Uterus (tissue), 2 donors: ENCODE measurements around the gene PURB.

Experiments used
- CTCF ChIP-seq, 4 experiments: fragments of 200-600 bp in 2 of 4; fragments of 450-650 bp in 2 of 4; sonication (generic) in 2 of 4; IDR thresholded peaks; one replicate each; pipeline ENCODE4 v1.5.1; 2016 to 2019; ENCODE audit warnings: antibody characterized with exemption in 4 of 4, mild to moderate bottlenecking in 2 of 4, moderate library complexity in 1 of 4
- POLR2A ChIP-seq, 2 donors: fragments of 450-650 bp; IDR thresholded peaks; one replicate each; pipeline ENCODE4 v1.6.1; 2016; ENCODE audit warnings: antibody characterized with exemption in 2 of 2, mild to moderate bottlenecking in 1 of 2, moderate library complexity in 1 of 2

DNA sequence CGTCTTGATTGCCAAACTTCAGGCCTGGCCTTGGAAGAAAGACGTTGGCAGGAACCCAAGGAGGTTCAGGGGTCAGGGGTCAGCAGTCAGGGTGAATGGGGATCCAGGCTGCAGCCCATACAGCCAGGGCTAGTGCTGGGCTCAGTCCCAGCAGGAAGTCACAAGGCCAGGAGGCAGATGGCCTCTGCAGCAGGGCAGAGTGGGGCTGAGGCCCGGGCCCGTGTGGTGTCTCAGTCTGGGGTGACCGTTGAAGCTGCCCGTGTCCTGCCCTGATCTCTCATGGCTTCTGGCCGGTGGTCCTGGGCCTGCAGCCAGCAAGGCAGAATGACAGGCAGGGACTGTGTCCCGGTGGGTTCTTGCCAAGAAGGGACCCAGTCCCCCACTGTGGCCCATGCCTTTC lies 26.6 kb upstream of the PURB start:
- TF ChIP-seq CTCF (IDR thresholded peaks at IDR 0.05) (no peak), POLR2A (IDR thresholded peaks at IDR 0.05) (no peak)
